ENCODE data around the gene THSD4.

GRCh38 chr15:71737761-71738160 is 622.5 kb downstream of the THSD4 start:
- TF ChIP-seq, protein P1, sequence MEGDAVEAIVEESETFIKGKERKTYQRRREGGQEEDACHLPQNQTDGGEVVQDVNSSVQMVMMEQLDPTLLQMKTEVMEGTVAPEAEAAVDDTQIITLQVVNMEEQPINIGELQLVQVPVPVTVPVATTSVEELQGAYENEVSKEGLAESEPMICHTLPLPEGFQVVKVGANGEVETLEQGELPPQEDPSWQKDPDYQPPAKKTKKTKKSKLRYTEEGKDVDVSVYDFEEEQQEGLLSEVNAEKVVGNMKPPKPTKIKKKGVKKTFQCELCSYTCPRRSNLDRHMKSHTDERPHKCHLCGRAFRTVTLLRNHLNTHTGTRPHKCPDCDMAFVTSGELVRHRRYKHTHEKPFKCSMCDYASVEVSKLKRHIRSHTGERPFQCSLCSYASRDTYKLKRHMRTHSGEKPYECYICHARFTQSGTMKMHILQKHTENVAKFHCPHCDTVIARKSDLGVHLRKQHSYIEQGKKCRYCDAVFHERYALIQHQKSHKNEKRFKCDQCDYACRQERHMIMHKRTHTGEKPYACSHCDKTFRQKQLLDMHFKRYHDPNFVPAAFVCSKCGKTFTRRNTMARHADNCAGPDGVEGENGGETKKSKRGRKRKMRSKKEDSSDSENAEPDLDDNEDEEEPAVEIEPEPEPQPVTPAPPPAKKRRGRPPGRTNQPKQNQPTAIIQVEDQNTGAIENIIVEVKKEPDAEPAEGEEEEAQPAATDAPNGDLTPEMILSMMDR (IDR thresholded peaks at IDR 0.05), result no peak
- no peak for TF ChIP-seq POLR2A (IDR thresholded peaks at IDR 0.05)
